Measurements from ENCODE around the gene AK8. TPM values are rescaled to one million over a fixed set of nuclear protein-coding genes. Genes with fewer than 3 reads are reported as not detected.

AK8 gene
- polyA plus RNA-seq, 1 donor = 2.6 TPM

GRCh38 chr9:132787748-132788159 is 90.3 kb downstream of the AK8 start:
- Histone ChIP-seq H3K4me3 (ENCODE audit: low read length) (no peak overlapping the region), H3K9me3 (ENCODE audit: control insufficient read depth, low read depth, low read length) (peaks cover 2% of the 10 kb centered on the region), H3K27me3 (ENCODE audit: control insufficient read depth, insufficient read depth, low read length) (no peaks in the 10 kb centered on the region), H3K27ac (ENCODE audit: low read length) (peak overlapping the region; percentile 31), H3K36me3 (ENCODE audit: control insufficient read depth, insufficient read depth, low read length) (no peaks in the 10 kb centered on the region), H3K4me1 (ENCODE audit: control insufficient read depth, insufficient read depth, low read length) (peaks cover 4% of the 10 kb centered on the region)
- WGBS (ENCODE audit: insufficient coverage, low lambda C conversion rate) = no CpG with 5 or more reads among the region's 1 CpG
- DNase-seq = peak; percentile 29 to 63

DNA sequence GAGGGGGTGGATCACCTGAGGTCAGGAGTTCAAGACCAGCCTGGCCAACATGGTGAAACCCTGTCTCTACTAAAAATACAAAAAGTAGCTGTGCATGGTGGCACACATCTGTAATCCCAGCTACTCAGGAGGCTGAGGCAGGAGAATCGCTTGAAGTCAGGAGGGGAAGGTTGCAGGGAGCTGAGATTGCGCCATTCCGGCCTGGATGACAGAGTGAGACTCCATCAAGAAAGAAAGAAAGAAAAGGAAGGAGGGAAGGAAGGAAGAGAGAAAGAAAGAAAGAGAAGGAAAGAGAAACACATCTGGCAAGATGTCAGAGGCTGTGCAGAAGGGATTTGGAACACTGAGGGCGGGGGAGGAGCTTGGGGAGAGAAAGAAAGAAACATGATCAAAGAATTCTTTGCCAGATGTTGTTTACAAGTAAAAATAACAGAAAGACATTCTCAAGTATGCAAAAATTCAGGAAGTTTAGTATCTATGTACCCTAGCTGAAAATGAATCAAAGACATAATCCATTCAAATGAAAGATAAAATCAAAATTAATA is 93.7 kb downstream of the AK8 start:
- no peak for DNase-seq
- no peak overlapping the region for H3K27ac ChIP-seq (ENCODE audit: low read length)
- no peaks in the 10 kb centered on the region for H3K4me1 ChIP-seq (ENCODE audit: control insufficient read depth, insufficient read depth, low read length)
- H3K9me3 ChIP-seq (ENCODE audit: control insufficient read depth, low read depth, low read length) = no peaks in the 10 kb centered on the region
- 100% methylated on average over 2 of the region's 4 CpGs for WGBS (ENCODE audit: insufficient coverage, low lambda C conversion rate)
- H3K4me3 ChIP-seq (ENCODE audit: low read length) = no peak overlapping the region
- H3K36me3 ChIP-seq (ENCODE audit: control insufficient read depth, insufficient read depth, low read length) = no peaks in the 10 kb centered on the region
- peaks cover 2% of the 10 kb centered on the region for H3K27me3 ChIP-seq (ENCODE audit: control insufficient read depth, insufficient read depth, low read length)

- Histone ChIP-seq H3K36me3 (ENCODE audit: control insufficient read depth, insufficient read depth, low read length) (no peaks in the 10 kb centered on the region), H3K4me3 (ENCODE audit: low read length) (no peak overlapping the region), H3K9me3 (ENCODE audit: control insufficient read depth, low read depth, low read length) (no peaks in the 10 kb centered on the region), H3K27ac (ENCODE audit: low read length) (no peak overlapping the region), H3K27me3 (ENCODE audit: control insufficient read depth, insufficient read depth, low read length) (peaks cover 2% of the 10 kb centered on the region), H3K4me1 (ENCODE audit: control insufficient read depth, insufficient read depth, low read length) (no peaks in the 10 kb centered on the region)
- no peak for DNase-seq
- no CpG with 5 or more reads among the region's 4 CpGs for WGBS (ENCODE audit: insufficient coverage, low lambda C conversion rate)
Measured at GRCh38 chr9:132783006-132783405, 95.1 kb downstream of the AK8 start.

- no peak overlapping the region for H3K27ac ChIP-seq (ENCODE audit: low read length)
- no peak for DNase-seq
Measured at GRCh38 chr9:132782037-132782436, 96.0 kb downstream of the AK8 start.

GRCh38 chr9:132780230-132781007 is 97.7 kb downstream of the AK8 start:
- Histone ChIP-seq H3K9me3 (ENCODE audit: control insufficient read depth, low read depth, low read length) (no peaks in the 10 kb centered on the region), H3K4me1 (ENCODE audit: control insufficient read depth, insufficient read depth, low read length) (no peaks in the 10 kb centered on the region), H3K27me3 (ENCODE audit: control insufficient read depth, insufficient read depth, low read length) (peaks cover 2% of the 10 kb centered on the region), H3K4me3 (ENCODE audit: low read length) (no peak overlapping the region), H3K36me3 (ENCODE audit: control insufficient read depth, insufficient read depth, low read length) (no peaks in the 10 kb centered on the region), H3K27ac (ENCODE audit: low read length) (no peak overlapping the region)
- WGBS (ENCODE audit: insufficient coverage, low lambda C conversion rate) = 60% methylated on average over 1 of the region's 8 CpGs
- DNase-seq = no peak

More at GRCh38 chr9:132782037-132782436, 96.0 kb downstream of the AK8 start:
- Histone ChIP-seq H3K36me3 (ENCODE audit: control insufficient read depth, insufficient read depth, low read length) (no peaks in the 10 kb centered on the region), H3K4me1 (ENCODE audit: control insufficient read depth, insufficient read depth, low read length) (no peaks in the 10 kb centered on the region), H3K9me3 (ENCODE audit: control insufficient read depth, low read depth, low read length) (no peaks in the 10 kb centered on the region), H3K27me3 (ENCODE audit: control insufficient read depth, insufficient read depth, low read length) (peaks cover 2% of the 10 kb centered on the region), H3K4me3 (ENCODE audit: low read length) (no peak overlapping the region)
- WGBS (ENCODE audit: insufficient coverage, low lambda C conversion rate) = 60% methylated on average over 1 of the region's 9 CpGs

GRCh38 chr9:132776891-132777290 is 101.2 kb downstream of the AK8 start:
- Histone ChIP-seq H3K27ac (ENCODE audit: low read length) (no peak overlapping the region), H3K9me3 (ENCODE audit: control insufficient read depth, low read depth, low read length) (no peaks in the 10 kb centered on the region), H3K4me1 (ENCODE audit: control insufficient read depth, insufficient read depth, low read length) (no peaks in the 10 kb centered on the region), H3K27me3 (ENCODE audit: control insufficient read depth, insufficient read depth, low read length) (peaks cover 2% of the 10 kb centered on the region), H3K4me3 (ENCODE audit: low read length) (no peak overlapping the region), H3K36me3 (ENCODE audit: control insufficient read depth, insufficient read depth, low read length) (no peaks in the 10 kb centered on the region)
- 100% methylated on average over 1 of the region's 6 CpGs for WGBS (ENCODE audit: insufficient coverage, low lambda C conversion rate)
- DNase-seq = no peak

DNA sequence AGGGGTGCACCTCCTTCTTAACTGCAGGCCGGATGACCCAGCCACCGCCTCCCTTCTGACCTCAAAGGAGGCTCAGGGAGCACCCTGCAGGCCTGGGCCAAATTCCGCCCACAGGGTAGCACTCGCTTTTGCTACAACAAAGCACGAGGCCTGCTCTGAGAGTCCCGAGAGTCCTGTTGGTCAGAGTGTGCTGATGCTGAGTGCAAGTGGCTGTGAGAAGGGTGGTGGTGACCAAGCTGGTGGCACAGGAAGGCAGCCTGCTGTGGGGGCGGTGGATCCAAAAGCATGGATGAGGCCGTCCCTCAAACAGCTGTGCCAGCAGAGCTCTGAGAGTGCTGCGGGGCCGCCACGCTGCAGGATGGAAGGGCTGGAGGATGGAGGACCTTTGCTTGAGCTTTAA is 101.8 kb downstream of the AK8 start:
- no peaks in the 10 kb centered on the region for H3K4me1 ChIP-seq (ENCODE audit: control insufficient read depth, insufficient read depth, low read length)
- H3K36me3 ChIP-seq (ENCODE audit: control insufficient read depth, insufficient read depth, low read length) = no peaks in the 10 kb centered on the region
- peaks cover 2% of the 10 kb centered on the region for H3K27me3 ChIP-seq (ENCODE audit: control insufficient read depth, insufficient read depth, low read length)
- no peak overlapping the region for H3K4me3 ChIP-seq (ENCODE audit: low read length)
- no peak for DNase-seq
- WGBS (ENCODE audit: insufficient coverage, low lambda C conversion rate) = no CpG with 5 or more reads among the region's 11 CpGs
- no peak overlapping the region for H3K27ac ChIP-seq (ENCODE audit: low read length)
- H3K9me3 ChIP-seq (ENCODE audit: control insufficient read depth, low read depth, low read length) = no peaks in the 10 kb centered on the region

- no peaks in the 10 kb centered on the region for H3K9me3 ChIP-seq (ENCODE audit: control insufficient read depth, low read depth, low read length)
- no peak for DNase-seq
- no peaks in the 10 kb centered on the region for H3K36me3 ChIP-seq (ENCODE audit: control insufficient read depth, insufficient read depth, low read length)
- H3K4me1 ChIP-seq (ENCODE audit: control insufficient read depth, insufficient read depth, low read length) = peaks cover 1% of the 10 kb centered on the region
- peaks cover under 1% of the 10 kb centered on the region for H3K27me3 ChIP-seq (ENCODE audit: control insufficient read depth, insufficient read depth, low read length)
- H3K4me3 ChIP-seq (ENCODE audit: low read length) = no peak overlapping the region
- no CpG with 5 or more reads among the region's 4 CpGs for WGBS (ENCODE audit: insufficient coverage, low lambda C conversion rate)
- no peak overlapping the region for H3K27ac ChIP-seq (ENCODE audit: low read length)
Measured at GRCh38 chr9:132775720-132776119, 102.4 kb downstream of the AK8 start.

DNA sequence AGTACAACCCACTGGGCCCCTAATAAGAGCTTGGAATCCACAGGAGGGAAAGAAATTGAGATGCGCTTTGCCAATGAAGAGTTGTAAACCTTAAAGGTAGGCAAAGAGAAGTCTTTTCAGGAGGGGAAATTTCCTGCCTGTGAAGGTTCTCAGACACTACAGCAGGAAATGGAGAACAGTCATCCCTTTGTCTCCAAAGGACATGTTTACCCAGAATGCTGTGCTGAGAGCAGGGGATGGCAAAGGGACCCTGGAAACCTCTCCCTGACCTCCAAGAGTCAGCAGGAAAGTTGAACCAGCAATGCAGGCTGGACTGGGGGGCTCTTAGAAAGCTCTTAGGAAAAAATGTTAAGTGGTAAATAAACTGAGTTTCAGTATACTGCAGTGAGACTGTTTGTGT is 103.2 kb downstream of the AK8 start:
- WGBS (ENCODE audit: insufficient coverage, low lambda C conversion rate) = no CpG with 5 or more reads among the region's 1 CpG
- H3K4me3 ChIP-seq (ENCODE audit: low read length) = no peak overlapping the region
- peaks cover 3% of the 10 kb centered on the region for H3K9me3 ChIP-seq (ENCODE audit: control insufficient read depth, low read depth, low read length)
- peaks cover 5% of the 10 kb centered on the region for H3K4me1 ChIP-seq (ENCODE audit: control insufficient read depth, insufficient read depth, low read length)
- no peaks in the 10 kb centered on the region for H3K36me3 ChIP-seq (ENCODE audit: control insufficient read depth, insufficient read depth, low read length)
- DNase-seq = no peak
- no peaks in the 10 kb centered on the region for H3K27me3 ChIP-seq (ENCODE audit: control insufficient read depth, insufficient read depth, low read length)
- H3K27ac ChIP-seq (ENCODE audit: low read length) = no peak overlapping the region

DNA sequence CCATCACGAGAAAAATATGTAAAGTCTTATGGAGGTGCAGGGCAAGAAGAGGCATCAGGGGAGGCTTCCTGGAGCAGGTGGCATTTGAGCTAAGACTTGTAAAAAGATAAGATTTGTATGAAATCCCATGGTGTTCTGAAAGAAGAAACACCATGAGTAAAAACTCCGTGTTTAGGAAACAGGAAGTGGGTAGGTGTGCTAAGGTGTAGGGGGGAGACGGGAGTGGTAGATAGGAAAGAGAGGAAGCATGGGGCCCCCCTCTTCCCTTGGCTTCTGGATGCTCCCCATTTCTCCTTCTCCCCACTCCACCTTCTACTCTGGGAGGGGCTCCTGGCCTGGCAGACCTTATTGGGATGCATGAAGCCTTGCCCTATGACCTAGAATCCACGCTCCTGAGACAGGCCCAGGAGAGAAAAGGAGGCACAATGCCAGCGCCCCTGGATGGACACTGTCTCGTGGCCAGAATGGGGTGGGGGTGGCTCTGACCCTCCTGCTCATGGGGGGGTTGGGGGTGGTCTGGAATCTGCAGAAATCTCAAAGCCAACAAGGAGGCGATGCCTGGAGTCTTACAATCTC is 104.2 kb downstream of the AK8 start:
- no peak overlapping the region for H3K4me3 ChIP-seq (ENCODE audit: low read length)
- no peaks in the 10 kb centered on the region for H3K36me3 ChIP-seq (ENCODE audit: control insufficient read depth, insufficient read depth, low read length)
- DNase-seq = no peak
- H3K4me1 ChIP-seq (ENCODE audit: control insufficient read depth, insufficient read depth, low read length) = peaks cover 9% of the 10 kb centered on the region
- peaks cover 3% of the 10 kb centered on the region for H3K9me3 ChIP-seq (ENCODE audit: control insufficient read depth, low read depth, low read length)
- no peak overlapping the region for H3K27ac ChIP-seq (ENCODE audit: low read length)
- WGBS (ENCODE audit: insufficient coverage, low lambda C conversion rate) = 33% methylated on average over 1 of the region's 7 CpGs
- no peaks in the 10 kb centered on the region for H3K27me3 ChIP-seq (ENCODE audit: control insufficient read depth, insufficient read depth, low read length)
